ENCODE data around the gene CEACAM19.

GRCh38 chr19:44658069-44658733 lies 13.1 kb upstream of the CEACAM19 start:
- TF ChIP-seq RAD21 (IDR thresholded peaks at IDR 0.05 in 1 of 2, conservative IDR thresholded peaks at IDR 0.05 in 1 of 2; ENCODE audit: low read depth in 2 of 2, low read length in 2 of 2), result no peak
- TF ChIP-seq, protein P1, sequence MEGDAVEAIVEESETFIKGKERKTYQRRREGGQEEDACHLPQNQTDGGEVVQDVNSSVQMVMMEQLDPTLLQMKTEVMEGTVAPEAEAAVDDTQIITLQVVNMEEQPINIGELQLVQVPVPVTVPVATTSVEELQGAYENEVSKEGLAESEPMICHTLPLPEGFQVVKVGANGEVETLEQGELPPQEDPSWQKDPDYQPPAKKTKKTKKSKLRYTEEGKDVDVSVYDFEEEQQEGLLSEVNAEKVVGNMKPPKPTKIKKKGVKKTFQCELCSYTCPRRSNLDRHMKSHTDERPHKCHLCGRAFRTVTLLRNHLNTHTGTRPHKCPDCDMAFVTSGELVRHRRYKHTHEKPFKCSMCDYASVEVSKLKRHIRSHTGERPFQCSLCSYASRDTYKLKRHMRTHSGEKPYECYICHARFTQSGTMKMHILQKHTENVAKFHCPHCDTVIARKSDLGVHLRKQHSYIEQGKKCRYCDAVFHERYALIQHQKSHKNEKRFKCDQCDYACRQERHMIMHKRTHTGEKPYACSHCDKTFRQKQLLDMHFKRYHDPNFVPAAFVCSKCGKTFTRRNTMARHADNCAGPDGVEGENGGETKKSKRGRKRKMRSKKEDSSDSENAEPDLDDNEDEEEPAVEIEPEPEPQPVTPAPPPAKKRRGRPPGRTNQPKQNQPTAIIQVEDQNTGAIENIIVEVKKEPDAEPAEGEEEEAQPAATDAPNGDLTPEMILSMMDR (IDR thresholded peaks at IDR 0.05; ENCODE audit: control extremely low read depth in 1 of 3, insufficient read depth in 1 of 3, low read depth in 1 of 3, low read length in 3 of 3), result no peak
- no peak for TF ChIP-seq RFX5 (IDR thresholded peaks at IDR 0.05; ENCODE audit: borderline replicate concordance, low read depth, low read length)
